Measurements from ENCODE around the gene SLC25A19. TPM values are rescaled to one million over a fixed set of nuclear protein-coding genes. Genes with fewer than 3 reads are reported as not detected.

SLC25A19 gene
- total and polyA plus RNA-seq, 5 donors, result 8.4 to 23.5 (median 14.2) TPM

- Histone ChIP-seq H3K27me3 (ENCODE audit: control insufficient read depth, insufficient read depth) (no peaks in the 10 kb centered on the region), H3K9me3 (ENCODE audit: control insufficient read depth, low read length) (no peaks in the 10 kb centered on the region), H3K4me3 (ENCODE audit: low read length) (no peak overlapping the region), H3K27ac (ENCODE audit: low read length) (no peak overlapping the region), H3K4me1 (ENCODE audit: control insufficient read depth, insufficient read depth, low read length) (peaks cover 8% of the 10 kb centered on the region)
- intact Hi-C loops (cut with DNase I), result no loop called here
- WGBS, result 90% methylated on average over 8 of the region's 8 CpGs
- peak in 1 of 2 donors; percentile 23 for ATAC-seq
- no peak for DNase-seq
Observed at GRCh38 chr17:75252039-75252816, 37.0 kb downstream of the SLC25A19 start.

DNA sequence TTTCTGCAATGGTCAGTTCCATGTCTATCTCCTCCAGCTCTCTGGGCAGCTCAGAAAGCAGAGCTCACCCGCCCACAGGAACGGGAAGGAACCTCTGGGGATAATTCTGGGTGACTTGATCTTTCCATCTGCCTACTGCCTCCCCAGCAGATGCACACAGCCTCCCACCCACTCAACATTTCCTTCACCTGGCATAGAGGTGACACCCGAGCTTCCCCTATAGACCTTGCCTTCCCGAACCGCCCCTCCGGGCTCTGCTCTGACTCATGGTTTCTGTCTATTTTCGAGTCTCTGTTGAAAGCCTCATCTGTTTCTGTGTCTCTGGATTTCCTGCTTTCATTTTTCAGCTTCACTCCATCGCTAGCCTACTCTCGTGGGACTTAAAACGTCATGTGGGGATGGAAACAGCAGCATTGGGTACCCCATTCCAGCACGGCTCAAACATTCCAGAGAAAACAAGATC lies 39.2 kb downstream of the SLC25A19 start:
- Histone ChIP-seq H3K27me3 (ENCODE audit: control insufficient read depth, insufficient read depth) (no peaks in the 10 kb centered on the region), H3K4me3 (ENCODE audit: low read length) (peak overlapping the region; percentile 27), H3K27ac (ENCODE audit: low read length) (peak overlapping the region; percentile 80), H3K4me1 (ENCODE audit: control insufficient read depth, insufficient read depth, low read length) (peaks cover 8% of the 10 kb centered on the region), H3K9me3 (ENCODE audit: control insufficient read depth, low read length) (no peaks in the 10 kb centered on the region)
- WGBS, result 43% methylated on average over 11 of the region's 11 CpGs
- no peak for DNase-seq
- intact Hi-C loops (cut with DNase I), result no loop called here
- peak; percentile 49 to 78 for ATAC-seq

GRCh38 chr17:75249564-75249963 lies 39.7 kb downstream of the SLC25A19 start:
- intact Hi-C loops (cut with DNase I), result no loop called here
- WGBS, result 70% methylated on average over 4 of the region's 4 CpGs
- peaks cover 8% of the 10 kb centered on the region for H3K4me1 ChIP-seq (ENCODE audit: control insufficient read depth, insufficient read depth, low read length)
- H3K4me3 ChIP-seq (ENCODE audit: low read length), result no peak overlapping the region
- DNase-seq (no peak), ATAC-seq (no peak)
- H3K27me3 ChIP-seq (ENCODE audit: control insufficient read depth, insufficient read depth), result no peaks in the 10 kb centered on the region
- no peaks in the 10 kb centered on the region for H3K9me3 ChIP-seq (ENCODE audit: control insufficient read depth, low read length)
- peak overlapping the region; percentile 80 for H3K27ac ChIP-seq (ENCODE audit: low read length)

DNA sequence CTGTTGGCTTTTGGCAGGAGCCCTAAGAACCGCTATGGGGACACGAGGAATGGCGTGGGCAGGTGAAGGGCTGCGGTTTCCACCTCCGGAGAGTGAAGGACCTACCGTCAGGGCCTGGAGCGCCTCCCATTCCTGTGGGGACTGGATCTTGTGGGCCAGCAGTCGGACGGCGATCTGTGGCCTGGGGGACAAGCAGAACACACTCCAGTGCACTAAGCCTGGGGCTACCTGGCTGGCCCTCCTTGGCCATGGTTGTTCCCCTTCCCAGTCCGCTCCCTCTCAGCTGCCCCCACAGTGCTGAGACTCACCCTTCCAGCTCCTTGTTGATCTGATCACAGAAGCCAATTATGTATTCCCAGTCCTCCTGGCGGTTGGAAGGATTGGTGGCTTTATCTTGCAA lies 42.8 kb downstream of the SLC25A19 start:
- no peak overlapping the region for H3K27ac ChIP-seq (ENCODE audit: low read length)
- ATAC-seq, result no peak
- WGBS, result 92% methylated on average over 12 of the region's 12 CpGs
- H3K4me3 ChIP-seq (ENCODE audit: low read length), result no peak overlapping the region
- no peaks in the 10 kb centered on the region for H3K27me3 ChIP-seq (ENCODE audit: control insufficient read depth, insufficient read depth)
- DNase-seq, result no peak
- H3K9me3 ChIP-seq (ENCODE audit: control insufficient read depth, low read length), result no peaks in the 10 kb centered on the region
- H3K4me1 ChIP-seq (ENCODE audit: control insufficient read depth, insufficient read depth, low read length), result peaks cover 6% of the 10 kb centered on the region
- intact Hi-C loops (cut with DNase I), result no loop called here

DNA sequence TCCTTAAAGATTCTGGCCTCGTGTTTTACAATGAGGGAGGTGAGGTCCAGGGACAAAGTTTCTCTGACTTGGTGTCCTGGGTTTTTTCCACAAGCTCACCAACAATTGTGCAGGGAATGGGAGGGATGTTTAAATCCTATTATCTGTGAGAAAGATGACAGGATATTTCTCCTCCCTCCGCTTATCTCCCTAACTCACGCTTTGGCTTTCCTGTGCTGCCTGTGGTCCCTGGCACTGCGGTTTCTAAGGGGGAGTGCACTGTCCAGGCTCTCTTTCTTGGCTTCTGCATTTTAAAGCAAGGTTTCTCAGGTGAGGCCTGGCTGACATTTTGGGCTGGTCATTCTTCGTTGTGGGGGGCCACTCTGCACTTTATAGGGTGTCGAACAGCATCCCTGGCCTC lies 44.2 kb downstream of the SLC25A19 start:
- no peak overlapping the region for H3K4me3 ChIP-seq (ENCODE audit: low read length)
- peaks cover 2% of the 10 kb centered on the region for H3K4me1 ChIP-seq (ENCODE audit: control insufficient read depth, insufficient read depth, low read length)
- H3K9me3 ChIP-seq (ENCODE audit: control insufficient read depth, low read length), result no peaks in the 10 kb centered on the region
- no peak for ATAC-seq
- WGBS, result 83% methylated on average over 6 of the region's 6 CpGs
- DNase-seq, result no peak
- no peak overlapping the region for H3K27ac ChIP-seq (ENCODE audit: low read length)
- no peaks in the 10 kb centered on the region for H3K27me3 ChIP-seq (ENCODE audit: control insufficient read depth, insufficient read depth)
- intact Hi-C loops (cut with DNase I), result no loop called here

DNA sequence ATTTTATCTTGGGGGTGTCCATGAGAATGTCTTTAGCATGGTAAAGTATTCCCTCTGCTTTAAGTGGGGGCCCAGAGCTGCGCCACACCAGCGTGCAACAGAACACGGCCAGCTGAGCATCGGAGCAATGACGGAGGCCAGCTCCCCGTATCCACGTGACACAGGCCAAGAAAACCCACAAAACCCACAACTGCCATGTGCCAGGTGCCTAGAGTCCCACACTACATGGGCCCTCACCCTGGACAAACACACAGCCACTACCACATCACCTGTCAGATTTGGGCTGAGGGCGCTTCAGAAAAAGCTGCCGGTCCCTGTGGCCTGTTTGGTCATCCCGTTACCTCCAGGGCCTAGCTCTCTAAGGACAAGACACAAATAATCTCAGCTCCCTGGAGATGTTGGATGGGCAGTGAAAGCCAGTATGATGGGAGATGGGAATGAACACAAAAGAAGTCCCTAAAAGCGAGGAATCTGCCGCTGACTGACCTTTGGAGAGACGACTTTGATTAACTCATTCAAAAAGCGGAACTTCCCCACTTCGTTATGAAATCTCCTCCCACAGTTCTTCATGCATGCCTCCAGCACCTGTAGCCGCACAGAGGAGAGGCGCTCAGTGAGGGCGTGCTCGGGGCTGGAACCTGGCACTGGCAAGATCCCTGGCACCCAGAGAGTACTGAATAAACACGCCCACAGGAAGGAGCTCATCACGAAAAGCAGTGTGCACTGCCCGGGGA lies 44.9 kb downstream of the SLC25A19 start:
- no peak overlapping the region for H3K27ac ChIP-seq (ENCODE audit: low read length)
- H3K4me3 ChIP-seq (ENCODE audit: low read length), result no peak overlapping the region
- no peaks in the 10 kb centered on the region for H3K9me3 ChIP-seq (ENCODE audit: control insufficient read depth, low read length)
- no peaks in the 10 kb centered on the region for H3K27me3 ChIP-seq (ENCODE audit: control insufficient read depth, insufficient read depth)
- intact Hi-C loops (cut with DNase I), result no loop called here
- no peak for ATAC-seq
- DNase-seq, result no peak
- H3K4me1 ChIP-seq (ENCODE audit: control insufficient read depth, insufficient read depth, low read length), result no peaks in the 10 kb centered on the region
- 77% methylated on average over 22 of the region's 22 CpGs for WGBS

DNA sequence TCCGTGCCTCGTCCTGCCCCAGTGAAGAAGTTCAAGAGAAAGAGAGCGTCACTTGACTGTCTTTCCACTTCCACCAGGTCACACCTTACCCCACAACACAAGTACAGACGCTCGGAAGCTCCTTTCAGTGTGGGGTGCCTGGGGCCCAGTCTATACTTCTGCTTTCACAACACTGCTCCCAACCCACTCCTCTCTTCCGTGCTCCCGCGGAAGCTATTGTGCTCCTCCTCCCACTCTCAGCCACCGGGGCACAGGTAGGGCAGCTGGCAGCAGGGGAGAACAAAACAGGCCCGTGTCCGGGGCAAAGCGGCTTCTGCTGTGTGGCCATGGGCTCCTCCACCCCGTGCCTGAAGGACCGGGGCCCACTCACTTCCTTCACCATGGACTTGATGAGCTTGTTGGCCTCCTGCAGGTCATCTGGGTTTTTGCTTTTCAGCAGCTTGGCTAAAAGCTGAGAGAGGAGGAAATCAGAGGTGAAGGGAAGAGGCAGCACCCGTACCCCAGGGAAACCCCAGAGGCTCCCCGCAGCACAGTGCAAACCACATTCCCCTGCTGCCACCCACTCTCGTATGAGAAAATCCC lies 46.7 kb downstream of the SLC25A19 start:
- H3K9me3 ChIP-seq (ENCODE audit: control insufficient read depth, low read length), result no peaks in the 10 kb centered on the region
- H3K27ac ChIP-seq (ENCODE audit: low read length), result no peak overlapping the region
- no peak for ATAC-seq
- H3K4me1 ChIP-seq (ENCODE audit: control insufficient read depth, insufficient read depth, low read length), result peaks cover 3% of the 10 kb centered on the region
- intact Hi-C loops (cut with DNase I), result no loop called here
- DNase-seq, result no peak
- 84% methylated on average over 17 of the region's 17 CpGs for WGBS
- no peaks in the 10 kb centered on the region for H3K27me3 ChIP-seq (ENCODE audit: control insufficient read depth, insufficient read depth)
- H3K4me3 ChIP-seq (ENCODE audit: low read length), result no peak overlapping the region

- intact Hi-C loops (cut with DNase I), result no loop called here
- DNase-seq (peak in 2 of 3 donors; percentile 35 to 55), ATAC-seq (peak in 1 of 2 donors; percentile 6)
- no peaks in the 10 kb centered on the region for H3K27me3 ChIP-seq (ENCODE audit: control insufficient read depth, insufficient read depth)
- no peaks in the 10 kb centered on the region for H3K9me3 ChIP-seq (ENCODE audit: control insufficient read depth, low read length)
- H3K27ac ChIP-seq (ENCODE audit: low read length), result no peak overlapping the region
- no peak overlapping the region for H3K4me3 ChIP-seq (ENCODE audit: low read length)
- 73% methylated on average over 15 of the region's 15 CpGs for WGBS
- H3K4me1 ChIP-seq (ENCODE audit: control insufficient read depth, insufficient read depth, low read length), result peaks cover 3% of the 10 kb centered on the region
Observed at GRCh38 chr17:75241996-75242460, 47.2 kb downstream of the SLC25A19 start.

GRCh38 chr17:75241502-75241901 lies 47.7 kb downstream of the SLC25A19 start:
- DNase-seq, result no peak
- no peak for ATAC-seq
- Histone ChIP-seq H3K27me3 (ENCODE audit: control insufficient read depth, insufficient read depth) (no peaks in the 10 kb centered on the region), H3K27ac (ENCODE audit: low read length) (no peak overlapping the region), H3K9me3 (ENCODE audit: control insufficient read depth, low read length) (no peaks in the 10 kb centered on the region), H3K4me3 (ENCODE audit: low read length) (no peak overlapping the region), H3K4me1 (ENCODE audit: control insufficient read depth, insufficient read depth, low read length) (peaks cover 3% of the 10 kb centered on the region)
- intact Hi-C loops (cut with DNase I), result no loop called here
- WGBS, result 89% methylated on average over 9 of the region's 9 CpGs

DNA sequence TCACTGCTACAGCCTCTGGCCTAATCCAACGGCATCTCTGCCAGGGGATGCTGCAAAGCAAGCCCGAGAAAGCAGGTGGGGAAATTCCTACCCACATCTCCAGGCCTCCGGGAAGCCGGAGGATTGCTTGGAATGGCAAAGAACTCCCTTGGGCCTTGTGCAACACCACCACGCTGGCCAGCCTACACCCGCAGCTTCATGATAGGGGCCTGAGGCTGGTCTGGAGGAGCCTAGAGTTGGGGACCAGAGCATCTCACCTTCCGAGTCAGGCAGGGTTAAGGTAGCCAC lies 48.1 kb downstream of the SLC25A19 start:
- WGBS, result 79% methylated on average over 7 of the region's 7 CpGs
- peaks cover 3% of the 10 kb centered on the region for H3K4me1 ChIP-seq (ENCODE audit: control insufficient read depth, insufficient read depth, low read length)
- H3K4me3 ChIP-seq (ENCODE audit: low read length), result no peak overlapping the region
- H3K27me3 ChIP-seq (ENCODE audit: control insufficient read depth, insufficient read depth), result no peaks in the 10 kb centered on the region
- peak in 1 of 3 donors; percentile 35 for DNase-seq
- H3K9me3 ChIP-seq (ENCODE audit: control insufficient read depth, low read length), result no peaks in the 10 kb centered on the region
- H3K27ac ChIP-seq (ENCODE audit: low read length), result no peak overlapping the region
- intact Hi-C loops (cut with DNase I), result no loop called here
- no peak for ATAC-seq
